A549 (cell line): ENCODE data around the gene RAD9A.

Source experiments
- CHD2 ChIP-seq: fragments of 150-350 bp; IDR thresholded peaks from 2 replicates; pipeline ENCODE4 v1.6.1; 2014; ENCODE audit warnings: low read length; ENCODE audit not compliant: partially characterized antibody
- POLR2A ChIP-seq: IDR thresholded peaks from 2 replicates; pipeline ENCODE4 v1.6.1; 2012; ENCODE audit warnings: mild to moderate bottlenecking, low read length
- RFX5 ChIP-seq: fragments of 450-650 bp; IDR thresholded peaks from 2 replicates; pipeline ENCODE4 v1.7.1; 2014; ENCODE audit warnings: antibody characterized with exemption, mild to moderate bottlenecking, moderate library complexity
- TF ChIP-seq, protein P1 (sequence below): fragments of >200 bp; sonication (Bioruptor Twin); formaldehyde crosslinking; IDR thresholded peaks from 3 replicates; pipeline ENCODE4 v1.5.1; 2016
- TF ChIP-seq, protein P2 (sequence below): fragments of 150-350 bp; IDR thresholded peaks from 2 replicates; pipeline ENCODE4 v1.6.1; 2014; ENCODE audit warnings: low read depth, mild to moderate bottlenecking, low read length

DNA sequence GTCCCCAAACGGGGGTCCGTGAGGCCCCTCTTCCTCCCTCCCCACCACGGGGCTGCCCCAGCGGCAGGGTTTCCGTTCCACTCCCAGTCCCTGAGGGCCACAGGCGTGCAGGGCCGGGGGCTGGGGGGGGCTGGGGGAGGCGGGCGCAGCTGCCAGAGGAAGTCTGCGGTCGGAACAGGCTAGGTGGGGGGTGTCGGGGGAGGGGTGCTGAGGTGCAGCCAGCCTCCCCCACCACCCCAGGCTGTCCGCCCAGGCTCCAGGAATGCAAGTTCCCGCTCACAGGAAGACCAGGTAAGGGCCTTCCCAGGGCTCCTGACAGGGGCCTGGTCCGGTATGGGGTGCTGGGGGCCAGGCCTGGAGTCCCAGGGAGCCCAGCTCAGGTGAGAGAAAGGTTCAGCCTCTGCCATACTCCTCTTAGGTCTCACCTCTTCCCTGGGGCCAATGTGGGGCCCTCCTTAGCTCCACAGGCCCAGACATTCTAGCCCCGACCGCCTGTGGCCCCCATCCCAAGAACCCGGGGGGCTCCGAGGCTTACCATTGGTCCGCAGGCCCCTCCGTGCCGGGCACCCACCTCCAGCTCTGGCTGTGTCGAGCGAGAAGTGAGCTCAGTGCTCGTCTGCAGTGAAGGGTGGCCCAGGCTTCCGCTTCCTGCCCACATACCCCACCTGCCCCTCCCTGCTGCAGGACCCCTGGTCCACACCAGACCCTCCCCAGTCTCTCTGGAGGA lies 45.5 kb downstream of the RAD9A start, which contains the start of gene PTPRCAP:
- TF ChIP-seq, protein P1, sequence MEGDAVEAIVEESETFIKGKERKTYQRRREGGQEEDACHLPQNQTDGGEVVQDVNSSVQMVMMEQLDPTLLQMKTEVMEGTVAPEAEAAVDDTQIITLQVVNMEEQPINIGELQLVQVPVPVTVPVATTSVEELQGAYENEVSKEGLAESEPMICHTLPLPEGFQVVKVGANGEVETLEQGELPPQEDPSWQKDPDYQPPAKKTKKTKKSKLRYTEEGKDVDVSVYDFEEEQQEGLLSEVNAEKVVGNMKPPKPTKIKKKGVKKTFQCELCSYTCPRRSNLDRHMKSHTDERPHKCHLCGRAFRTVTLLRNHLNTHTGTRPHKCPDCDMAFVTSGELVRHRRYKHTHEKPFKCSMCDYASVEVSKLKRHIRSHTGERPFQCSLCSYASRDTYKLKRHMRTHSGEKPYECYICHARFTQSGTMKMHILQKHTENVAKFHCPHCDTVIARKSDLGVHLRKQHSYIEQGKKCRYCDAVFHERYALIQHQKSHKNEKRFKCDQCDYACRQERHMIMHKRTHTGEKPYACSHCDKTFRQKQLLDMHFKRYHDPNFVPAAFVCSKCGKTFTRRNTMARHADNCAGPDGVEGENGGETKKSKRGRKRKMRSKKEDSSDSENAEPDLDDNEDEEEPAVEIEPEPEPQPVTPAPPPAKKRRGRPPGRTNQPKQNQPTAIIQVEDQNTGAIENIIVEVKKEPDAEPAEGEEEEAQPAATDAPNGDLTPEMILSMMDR = no peak
- TF ChIP-seq, protein P2, sequence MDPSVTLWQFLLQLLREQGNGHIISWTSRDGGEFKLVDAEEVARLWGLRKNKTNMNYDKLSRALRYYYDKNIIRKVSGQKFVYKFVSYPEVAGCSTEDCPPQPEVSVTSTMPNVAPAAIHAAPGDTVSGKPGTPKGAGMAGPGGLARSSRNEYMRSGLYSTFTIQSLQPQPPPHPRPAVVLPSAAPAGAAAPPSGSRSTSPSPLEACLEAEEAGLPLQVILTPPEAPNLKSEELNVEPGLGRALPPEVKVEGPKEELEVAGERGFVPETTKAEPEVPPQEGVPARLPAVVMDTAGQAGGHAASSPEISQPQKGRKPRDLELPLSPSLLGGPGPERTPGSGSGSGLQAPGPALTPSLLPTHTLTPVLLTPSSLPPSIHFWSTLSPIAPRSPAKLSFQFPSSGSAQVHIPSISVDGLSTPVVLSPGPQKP = no peak
- TF ChIP-seq CHD2 = no peak
- TF ChIP-seq RFX5 = no peak
- TF ChIP-seq POLR2A = no peak
